ENCODE measurements around the gene FBXW7.

DNA sequence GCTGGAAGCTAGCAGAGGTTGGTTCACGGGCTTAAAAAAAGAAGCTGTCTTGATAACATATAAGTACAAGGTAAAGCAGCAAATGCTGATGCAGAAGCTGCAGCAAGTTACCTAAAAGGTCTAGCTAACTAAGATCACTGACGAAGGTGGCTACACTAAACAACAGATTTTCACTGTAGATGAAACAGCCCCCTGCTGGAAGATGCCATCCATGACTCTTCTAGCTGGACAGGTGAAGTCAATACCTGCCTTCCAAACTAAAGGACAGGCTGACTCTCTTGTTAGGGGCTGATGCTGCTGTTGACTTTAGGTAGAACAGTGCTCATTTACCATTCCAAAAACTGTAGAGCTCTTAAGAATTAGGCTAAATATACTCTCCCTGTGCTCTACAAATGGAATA lies 99.5 kb downstream of the FBXW7 start:
- no peak for TF ChIP-seq SCMH1 (CRISPR knock-in tag; IDR thresholded peaks at IDR 0.05; ENCODE audit: borderline replicate concordance)
- no peak for TF ChIP-seq POLR2A (IDR thresholded peaks at IDR 0.05; ENCODE audit: insufficient read depth in 1 of 2, low read depth in 2 of 2, low read length in 2 of 2)
- no peak for TF ChIP-seq TCF7L2 (IDR thresholded peaks at IDR 0.05; ENCODE audit: low read depth, low read length)
- TF ChIP-seq CTCF (CRISPR knock-in tag; IDR thresholded peaks at IDR 0.05) = peak; percentile 44
- TF ChIP-seq RAD21 (CRISPR knock-in tag; IDR thresholded peaks at IDR 0.05) = no peak
- no peak for TF ChIP-seq POLR2AphosphoS5 (IDR thresholded peaks at IDR 0.05; ENCODE audit: low read depth, low read length)
- no peak for TF ChIP-seq ZNF441 (CRISPR knock-in tag; IDR thresholded peaks at IDR 0.05; ENCODE audit: borderline replicate concordance)
- TF ChIP-seq PBX2 (CRISPR knock-in tag; IDR thresholded peaks at IDR 0.05) = no peak
- TF ChIP-seq ZNF510 (CRISPR knock-in tag; IDR thresholded peaks at IDR 0.05; ENCODE audit: low read depth) = no peak
- no peak for TF ChIP-seq ZNF563 (CRISPR knock-in tag; IDR thresholded peaks at IDR 0.05)

All from HepG2 (cell line).